Measurements from ENCODE around the gene MISP. TPM values are rescaled to one million over a fixed set of nuclear protein-coding genes. Genes with fewer than 3 reads are reported as not detected.

Gene MISP
- total RNA-seq, 1 experiment from 2014 or later, result 0.70 TPM

- TF ChIP-seq ZNF219 (CRISPR knock-in tag; IDR thresholded peaks at IDR 0.05; ENCODE audit: borderline replicate concordance), result no peak
- no peak for TF ChIP-seq ESRRA (CRISPR knock-in tag; IDR thresholded peaks at IDR 0.05; ENCODE audit: borderline replicate concordance)
- TF ChIP-seq PRDM15 (CRISPR knock-in tag; IDR thresholded peaks at IDR 0.05), result no peak
- TF ChIP-seq FOXP1 (CRISPR knock-in tag; IDR thresholded peaks at IDR 0.05; ENCODE audit: borderline replicate concordance), result no peak
Measured at GRCh38 chr19:723714-724113, 27.2 kb upstream of the MISP start (continued).

GRCh38 chr19:725461-726089 lies 25.3 kb upstream of the MISP start:
- DNase-seq (ENCODE audit: low spot score) (no peak), ATAC-seq (no peak)
- Mint-ChIP-seq H3K27ac (no peak overlapping the region), H3K9me3 (no peaks in the 10 kb centered on the region), H3K4me3 (no peak overlapping the region), H3K36me3 (no peaks in the 10 kb centered on the region), H3K27me3 (ENCODE audit: low read depth) (no peaks in the 10 kb centered on the region), H3K4me1 (no peaks in the 10 kb centered on the region)
- ChIA-PET POLR2A (no interaction called here), CTCF (interaction anchor here (1.2 kb wide), 1 partner anchor 9 kb away, joined by 3 read pairs; no protein-coding TSS in a partner anchor)
- TF ChIP-seq JAZF1 (CRISPR knock-in tag; IDR thresholded peaks at IDR 0.05), result no peak
- no peak for TF ChIP-seq ATF2 (CRISPR knock-in tag; IDR thresholded peaks at IDR 0.05; ENCODE audit: borderline replicate concordance, low read depth)
- TF ChIP-seq ZNF512 (CRISPR knock-in tag; IDR thresholded peaks at IDR 0.05; ENCODE audit: borderline replicate concordance), result no peak

- Mint-ChIP-seq H3K4me1 (no peaks in the 10 kb centered on the region), H3K27ac (no peak overlapping the region), H3K4me3 (no peak overlapping the region), H3K9me3 (no peaks in the 10 kb centered on the region), H3K36me3 (no peaks in the 10 kb centered on the region), H3K27me3 (ENCODE audit: low read depth) (no peaks in the 10 kb centered on the region)
- POLR2A ChIA-PET, result no interaction called here
- no peak for ATAC-seq
- CTCF ChIA-PET, result interaction anchor here (1.7 kb wide), 1 partner anchor 24 kb away, joined by 3 read pairs; no protein-coding TSS in a partner anchor
- DNase-seq (ENCODE audit: low spot score), result no peak
- TF ChIP-seq IRF1 (CRISPR knock-in tag; IDR thresholded peaks at IDR 0.05) (no peak), TEAD1 (CRISPR knock-in tag; IDR thresholded peaks at IDR 0.05) (no peak), ETV6 (CRISPR knock-in tag; IDR thresholded peaks at IDR 0.05) (no peak), TP53 (CRISPR knock-in tag; IDR thresholded peaks at IDR 0.05) (no peak), MXD4 (CRISPR knock-in tag; IDR thresholded peaks at IDR 0.05; ENCODE audit: borderline replicate concordance) (no peak), ESRRA (CRISPR knock-in tag; IDR thresholded peaks at IDR 0.05; ENCODE audit: borderline replicate concordance) (no peak), ZNF532 (CRISPR knock-in tag; IDR thresholded peaks at IDR 0.05; ENCODE audit: borderline replicate concordance) (no peak), FOXJ3 (CRISPR knock-in tag; IDR thresholded peaks at IDR 0.05; ENCODE audit: borderline replicate concordance) (no peak), ZBTB21 (CRISPR knock-in tag; IDR thresholded peaks at IDR 0.05; ENCODE audit: borderline replicate concordance) (no peak), CDX4 (CRISPR knock-in tag; IDR thresholded peaks at IDR 0.05; ENCODE audit: borderline replicate concordance) (no peak), OVOL2 (CRISPR knock-in tag; IDR thresholded peaks at IDR 0.05; ENCODE audit: borderline replicate concordance) (no peak)
Measured at GRCh38 chr19:726993-727956, 23.6 kb upstream of the MISP start.
